ENCODE results near the gene C12orf75. TPM values are rescaled to one million over a fixed set of nuclear protein-coding genes. Genes with fewer than 3 reads are reported as not detected.
A peak's percentile ranks its signal among the peaks of the same experiment; 100 is the strongest.

Gene C12orf75
- total and polyA plus RNA-seq, 2 donors (not counting 1 experiment from before 2014, with no cell fraction given) = 133 to 298 TPM

- Histone ChIP-seq H3K27ac (ENCODE audit: insufficient read depth, low read length) (no peak overlapping the region), H3K4me2 (ENCODE audit: extremely low read depth, insufficient read depth, low read length) (no peak overlapping the region)
- peak; percentile 56 to 79 for DNase-seq (ENCODE audit: low read depth in 2 of 2)
These were observed 38.5 kb downstream of the C12orf75 start for GRCh38 chr12:105369014-105369413.

GRCh38 chr12:105374303-105374702 is 43.8 kb downstream of the C12orf75 start:
- Histone ChIP-seq H3K4me2 (ENCODE audit: extremely low read depth, insufficient read depth, low read length) (no peak overlapping the region), H3K9ac (ENCODE audit: insufficient read depth, low read length) (no peak overlapping the region), H3K36me3 (ENCODE audit: control insufficient read depth, insufficient read depth, low read length) (peaks cover 10% of the 10 kb centered on the region), H3K27ac (ENCODE audit: insufficient read depth, low read length) (no peak overlapping the region), H4K20me1 (ENCODE audit: control insufficient read depth, extremely low read depth, insufficient read depth, low read length) (no peaks in the 10 kb centered on the region), H3K9me3 (ENCODE audit: control insufficient read depth, insufficient read depth, low read depth, low read length) (no peaks in the 10 kb centered on the region), H3K4me1 (ENCODE audit: control insufficient read depth, extremely low read depth, insufficient read depth, low read length) (no peaks in the 10 kb centered on the region), H3K4me3 (replicated peaks in 1 of 4; ENCODE audit: control extremely low read depth in 1 of 4, insufficient read depth in 1 of 4, low read depth in 3 of 4, low read length in 4 of 4) (no peak overlapping the region), H2AFZ (ENCODE audit: low read length) (no peak overlapping the region), H3K27me3 (ENCODE audit: control insufficient read depth, insufficient read depth, low read length) (no peaks in the 10 kb centered on the region), H3K79me2 (ENCODE audit: control insufficient read depth, insufficient read depth, low read length) (no peaks in the 10 kb centered on the region)
- DNase-seq (ENCODE audit: low read depth in 2 of 2) = no peak
- TF ChIP-seq EZH2 (IDR thresholded peaks at IDR 0.05; ENCODE audit: low read length, missing control alignments) (no peak), CTCF (conservative IDR thresholded peaks at IDR 0.05 in 1 of 2, IDR thresholded peaks at IDR 0.05 in 1 of 2; ENCODE audit: low read depth in 1 of 2, low read length in 2 of 2) (no peak)

More at GRCh38 chr12:105369014-105369413, 38.5 kb downstream of the C12orf75 start:
- Histone ChIP-seq H3K27me3 (ENCODE audit: control insufficient read depth, insufficient read depth, low read length) (no peaks in the 10 kb centered on the region), H3K4me3 (replicated peaks in 1 of 4; ENCODE audit: control extremely low read depth in 1 of 4, insufficient read depth in 1 of 4, low read depth in 3 of 4, low read length in 4 of 4) (no peak overlapping the region), H3K79me2 (ENCODE audit: control insufficient read depth, insufficient read depth, low read length) (peaks cover 8% of the 10 kb centered on the region), H3K9me3 (ENCODE audit: control insufficient read depth, insufficient read depth, low read depth, low read length) (no peaks in the 10 kb centered on the region), H4K20me1 (ENCODE audit: control insufficient read depth, extremely low read depth, insufficient read depth, low read length) (no peaks in the 10 kb centered on the region), H3K4me1 (ENCODE audit: control insufficient read depth, extremely low read depth, insufficient read depth, low read length) (peaks cover 5% of the 10 kb centered on the region), H3K9ac (ENCODE audit: insufficient read depth, low read length) (no peak overlapping the region), H3K36me3 (ENCODE audit: control insufficient read depth, insufficient read depth, low read length) (peaks cover 9% of the 10 kb centered on the region), H2AFZ (ENCODE audit: low read length) (no peak overlapping the region)
- TF ChIP-seq EZH2 (IDR thresholded peaks at IDR 0.05; ENCODE audit: low read length, missing control alignments) (no peak), CTCF (conservative IDR thresholded peaks at IDR 0.05 in 1 of 2, IDR thresholded peaks at IDR 0.05 in 1 of 2; ENCODE audit: low read depth in 1 of 2, low read length in 2 of 2) (peak; percentile 31 to 32)

- H2AFZ ChIP-seq (ENCODE audit: low read length) = no peak overlapping the region
- no peak overlapping the region for H3K4me3 ChIP-seq (replicated peaks in 1 of 4; ENCODE audit: control extremely low read depth in 1 of 4, insufficient read depth in 1 of 4, low read depth in 3 of 4, low read length in 4 of 4)
- H3K27ac ChIP-seq (ENCODE audit: insufficient read depth, low read length) = no peak overlapping the region
- H3K27me3 ChIP-seq (ENCODE audit: control insufficient read depth, insufficient read depth, low read length) = no peaks in the 10 kb centered on the region
- no peaks in the 10 kb centered on the region for H3K79me2 ChIP-seq (ENCODE audit: control insufficient read depth, insufficient read depth, low read length)
- H3K36me3 ChIP-seq (ENCODE audit: control insufficient read depth, insufficient read depth, low read length) = peaks cover 8% of the 10 kb centered on the region
- H3K9me3 ChIP-seq (ENCODE audit: control insufficient read depth, insufficient read depth, low read depth, low read length) = no peaks in the 10 kb centered on the region
- no peak overlapping the region for H3K9ac ChIP-seq (ENCODE audit: insufficient read depth, low read length)
- TF ChIP-seq EZH2 (IDR thresholded peaks at IDR 0.05; ENCODE audit: low read length, missing control alignments) (no peak), CTCF (conservative IDR thresholded peaks at IDR 0.05 in 1 of 2, IDR thresholded peaks at IDR 0.05 in 1 of 2; ENCODE audit: low read depth in 1 of 2, low read length in 2 of 2) (no peak)
- H3K4me2 ChIP-seq (ENCODE audit: extremely low read depth, insufficient read depth, low read length) = no peak overlapping the region
- H4K20me1 ChIP-seq (ENCODE audit: control insufficient read depth, extremely low read depth, insufficient read depth, low read length) = no peaks in the 10 kb centered on the region
- no peaks in the 10 kb centered on the region for H3K4me1 ChIP-seq (ENCODE audit: control insufficient read depth, extremely low read depth, insufficient read depth, low read length)
- DNase-seq (ENCODE audit: low read depth in 2 of 2) = no peak
These were observed 46.6 kb downstream of the C12orf75 start for GRCh38 chr12:105377077-105377476.
